SU-DHL-6 (cell line): ENCODE data around the gene PTPRG.

Experiments used
- EZH2phosphoT487 ChIP-seq: fragments of 200-600 bp; sonication (generic), shearing (Covaris generic); conservative IDR thresholded peaks from 2 replicates; pipeline ENCODE4 v1.6.1; 2018; ENCODE audit warnings: mild to moderate bottlenecking, antibody characterized with exemption, low read length, moderate library complexity, mixed read lengths
- TF ChIP-seq, protein P1 (sequence below): fragments of 200-600 bp; sonication (generic); IDR thresholded peaks from one replicate; pipeline ENCODE4 v1.5.1; 2017; ENCODE audit warnings: antibody characterized with exemption, mild to moderate bottlenecking, low read length, moderate library complexity; ENCODE audit not compliant: insufficient read depth, poor library complexity, severe bottlenecking

GRCh38 chr3:62332017-62332416 lies 770.6 kb downstream of the PTPRG start:
- no peak for TF ChIP-seq EZH2phosphoT487
- TF ChIP-seq, protein P1, sequence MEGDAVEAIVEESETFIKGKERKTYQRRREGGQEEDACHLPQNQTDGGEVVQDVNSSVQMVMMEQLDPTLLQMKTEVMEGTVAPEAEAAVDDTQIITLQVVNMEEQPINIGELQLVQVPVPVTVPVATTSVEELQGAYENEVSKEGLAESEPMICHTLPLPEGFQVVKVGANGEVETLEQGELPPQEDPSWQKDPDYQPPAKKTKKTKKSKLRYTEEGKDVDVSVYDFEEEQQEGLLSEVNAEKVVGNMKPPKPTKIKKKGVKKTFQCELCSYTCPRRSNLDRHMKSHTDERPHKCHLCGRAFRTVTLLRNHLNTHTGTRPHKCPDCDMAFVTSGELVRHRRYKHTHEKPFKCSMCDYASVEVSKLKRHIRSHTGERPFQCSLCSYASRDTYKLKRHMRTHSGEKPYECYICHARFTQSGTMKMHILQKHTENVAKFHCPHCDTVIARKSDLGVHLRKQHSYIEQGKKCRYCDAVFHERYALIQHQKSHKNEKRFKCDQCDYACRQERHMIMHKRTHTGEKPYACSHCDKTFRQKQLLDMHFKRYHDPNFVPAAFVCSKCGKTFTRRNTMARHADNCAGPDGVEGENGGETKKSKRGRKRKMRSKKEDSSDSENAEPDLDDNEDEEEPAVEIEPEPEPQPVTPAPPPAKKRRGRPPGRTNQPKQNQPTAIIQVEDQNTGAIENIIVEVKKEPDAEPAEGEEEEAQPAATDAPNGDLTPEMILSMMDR, result no peak
